K562 (cell line): ENCODE measurements around the gene CMBL. TPM values are rescaled to one million over a fixed set of nuclear protein-coding genes. Genes with fewer than 3 reads are reported as not detected.

Experiments used
- HOXB6 ChIP-seq: fragments of 250-450 bp; sonication (Bioruptor Pico); IDR thresholded peaks from 2 replicates; pipeline ENCODE4 v1.5.1; 2022; ENCODE audit warnings: mild to moderate bottlenecking, borderline replicate concordance
- JUN ChIP-seq, 2 experiments: sonication (generic) in 1 of 2; formaldehyde crosslinking in 1 of 2; IDR thresholded peaks; 2 replicates each; pipeline versions ENCODE4 v1.6.1 to v1.8.0; 2012 to 2022; ENCODE audit warnings: borderline replicate concordance in 2 of 2, mild to moderate bottlenecking in 2 of 2, improper control_type of control experiment in 1 of 2, low read depth in 1 of 2, low read length in 1 of 2, missing genetic modification reagents in 1 of 2
- MAFG ChIP-seq: fragments of 450-650 bp; conservative IDR thresholded peaks from 2 replicates; pipeline ENCODE4 v1.6.1; 2016; ENCODE audit warnings: missing genetic modification characterization, missing compliant biosample characterization
- MBD2 ChIP-seq: sonication (generic); IDR thresholded peaks from 2 replicates; pipeline ENCODE4 v1.6.1; 2016; ENCODE audit warnings: low read depth, borderline replicate concordance
- MECOM ChIP-seq: fragments of 250-450 bp; sonication (Bioruptor Pico); IDR thresholded peaks from 2 replicates; pipeline ENCODE4 v1.8.0; 2022; ENCODE audit warnings: inconsistent platforms
- NFIX ChIP-seq: fragments of 250-450 bp; sonication (Bioruptor Pico); IDR thresholded peaks from 2 replicates; pipeline ENCODE4 v1.4.0; 2020; ENCODE audit warnings: low read depth, mild to moderate bottlenecking, moderate library complexity
- NR4A1 ChIP-seq, 2 experiments: fragments of 250-450 bp in 1 of 2; fragments of 450-650 bp in 1 of 2; sonication (Bioruptor Pico) in 1 of 2; IDR thresholded peaks; 2 replicates each; pipeline versions ENCODE4 v1.4.0 to v1.6.1; 2016 to 2020; ENCODE audit warnings: mild to moderate bottlenecking in 2 of 2, missing compliant biosample characterization in 1 of 2, missing genetic modification characterization in 1 of 2, moderate library complexity in 1 of 2
- PCBP2 ChIP-seq: fragments of 200-400 bp; formaldehyde crosslinking; IDR thresholded peaks from 2 replicates; pipeline ENCODE4 v1.6.1; 2018; ENCODE audit warnings: low read length, low read depth, mild to moderate bottlenecking, moderate library complexity; ENCODE audit not compliant: poor library complexity, severe bottlenecking
- RAD21 ChIP-seq, 2 experiments: fragments of 250-450 bp in 1 of 2; fragments of 450-650 bp in 1 of 2; sonication (Bioruptor Pico) in 1 of 2; formaldehyde crosslinking in 1 of 2; IDR thresholded peaks in 1 of 2; conservative IDR thresholded peaks in 1 of 2; 2 replicates each; pipeline versions ENCODE4 v1.4.0 to v1.8.0; 2020 to 2022; ENCODE audit warnings: mild to moderate bottlenecking in 2 of 2, moderate library complexity in 1 of 2
- RBM34 ChIP-seq: fragments of 200-400 bp; formaldehyde crosslinking; IDR thresholded peaks from 2 replicates; pipeline ENCODE4 v1.6.1; 2018; ENCODE audit warnings: low read length, borderline replicate concordance; ENCODE audit not compliant: insufficient read depth
- SRSF3 ChIP-seq: fragments of 200-400 bp; formaldehyde crosslinking; IDR thresholded peaks from 2 replicates; pipeline ENCODE4 v1.6.1; 2016; ENCODE audit warnings: mild to moderate bottlenecking, low read length, moderate library complexity; ENCODE audit not compliant: insufficient read depth
- STAG1 ChIP-seq: sonication (generic); formaldehyde crosslinking; IDR thresholded peaks from 2 replicates; pipeline ENCODE4 v1.5.0; 2020; ENCODE audit warnings: missing genetic modification reagents, borderline replicate concordance
- ZFP30 ChIP-seq: fragments of 250-450 bp; sonication (Bioruptor Pico); IDR thresholded peaks from 2 replicates; pipeline ENCODE4 v1.8.0; 2022; ENCODE audit warnings: moderate library complexity, mild to moderate bottlenecking, inconsistent platforms, borderline replicate concordance
- ZNF184 ChIP-seq: sonication (generic); formaldehyde crosslinking; IDR thresholded peaks from 2 replicates; pipeline ENCODE4 v1.5.0; 2020; ENCODE audit warnings: missing genetic modification reagents
- ZNF253 ChIP-seq: fragments of 250-450 bp; sonication (Bioruptor Pico); conservative IDR thresholded peaks from 2 replicates; pipeline ENCODE4 v1.6.1; 2021; ENCODE audit warnings: mild to moderate bottlenecking
- ZNF354B ChIP-seq: fragments of 250-450 bp; sonication (Bioruptor Pico); IDR thresholded peaks from 2 replicates; pipeline ENCODE4 v1.4.0; 2020
- ZNF695 ChIP-seq: fragments of 450-650 bp; formaldehyde crosslinking; IDR thresholded peaks from 2 replicates; pipeline ENCODE4 v1.4.0; 2020; ENCODE audit warnings: mild to moderate bottlenecking, moderate library complexity
- ZNF717 ChIP-seq: fragments of 250-450 bp; sonication (Bioruptor Pico); IDR thresholded peaks from 2 replicates; pipeline ENCODE4 v1.5.0; 2021
- ZNF764 ChIP-seq: fragments of 250-450 bp; sonication (Bioruptor Pico); IDR thresholded peaks from 2 replicates; pipeline ENCODE4 v1.4.0; 2020; ENCODE audit warnings: low read depth, mild to moderate bottlenecking, moderate library complexity
- polyA plus RNA-seq, 8 experiments: library from polyadenylated mRNA; depleted of rRNA in 4 of 8; stranded (reverse) in 5 of 8; unstranded in 3 of 8; fragments of >200 nt; fragmentation: Nextera tagmentation in 2 of 8; fragmentation: Illumina TruSeq in 1 of 8; extraction: Ambion mirVana in 2 of 8; extraction: Trizol in 1 of 8; gene quantifications; 2 replicates each; pipeline versions ENCODE4 v1.2.1 to v1.2.3, GENCODE V29; 2011 to 2014; ENCODE audit warnings: inconsistent platforms in 1 of 8, missing spikeins in 1 of 8
- total RNA-seq, 7 experiments: library from RNA; depleted of rRNA in 6 of 7; stranded (reverse); fragments of >200 nt in 6 of 7; fragmentation: Illumina TruSeq in 2 of 7; extraction: Trizol in 2 of 7; gene quantifications; 2 replicates each; pipeline versions ENCODE4 v1.2.1 to v1.2.3, GENCODE V29; 2011 to 2021; ENCODE audit warnings: low replicate concordance in 1 of 7
- TF ChIP-seq, protein P1 (sequence below): fragments of 200-400 bp; formaldehyde crosslinking; IDR thresholded peaks from 2 replicates; pipeline ENCODE4 v1.6.1; 2017; ENCODE audit warnings: mild to moderate bottlenecking, low read depth, low read length, moderate library complexity
- TF ChIP-seq, protein P2 (sequence below): fragments of 150-350 bp; IDR thresholded peaks from 2 replicates; pipeline ENCODE4 v1.6.1; 2014; ENCODE audit warnings: low read depth, mild to moderate bottlenecking, low read length, borderline replicate concordance

Gene CMBL
- total and polyA plus RNA-seq, 9 of the 15 experiments (the other 6 are each of a cell fraction or from before 2014, with no cell fraction given) = 22.6 to 192 (median 71.1) TPM

DNA sequence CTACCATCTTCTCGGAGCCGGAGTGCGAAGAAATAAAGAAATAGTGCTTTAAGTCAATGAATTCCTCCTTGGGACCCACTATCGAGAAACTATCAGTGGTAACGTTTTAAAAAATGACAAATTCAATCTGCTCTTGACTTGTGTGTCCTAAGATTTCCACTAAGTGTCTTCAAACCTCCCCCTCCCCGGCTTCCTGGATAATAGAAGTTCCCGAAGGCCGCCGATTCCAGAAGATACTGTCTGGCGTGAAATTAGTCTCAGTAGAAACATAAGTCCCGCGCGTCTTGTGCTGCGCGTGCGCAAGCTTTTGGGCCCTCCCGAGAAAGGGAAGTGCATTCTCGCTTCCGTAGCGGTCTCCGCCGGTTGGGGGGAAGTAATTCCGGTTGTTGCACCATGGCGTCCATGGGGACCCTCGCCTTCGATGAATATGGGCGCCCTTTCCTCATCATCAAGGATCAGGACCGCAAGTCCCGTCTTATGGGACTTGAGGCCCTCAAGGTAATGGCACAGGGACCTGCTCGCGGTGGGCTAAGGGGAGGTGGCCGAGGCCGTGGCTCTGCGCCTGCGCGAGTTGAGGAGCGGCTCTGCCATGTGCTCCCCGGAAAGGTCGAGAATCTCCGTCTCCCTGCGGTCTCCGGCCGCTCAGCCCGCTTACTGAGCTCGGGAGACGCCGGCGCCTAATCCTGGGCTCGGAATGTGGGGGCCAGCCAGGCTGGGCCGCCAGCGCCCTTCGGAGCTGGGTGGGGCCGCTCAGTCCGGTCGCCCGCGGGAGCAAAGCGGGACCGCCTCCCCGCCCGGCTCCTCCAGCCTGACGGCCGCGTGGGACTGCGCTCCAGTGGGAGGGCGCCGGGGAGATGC, 57.5 kb downstream of the CMBL start, which contains the start of gene CCT5 (continued):
- TF ChIP-seq, protein P1, sequence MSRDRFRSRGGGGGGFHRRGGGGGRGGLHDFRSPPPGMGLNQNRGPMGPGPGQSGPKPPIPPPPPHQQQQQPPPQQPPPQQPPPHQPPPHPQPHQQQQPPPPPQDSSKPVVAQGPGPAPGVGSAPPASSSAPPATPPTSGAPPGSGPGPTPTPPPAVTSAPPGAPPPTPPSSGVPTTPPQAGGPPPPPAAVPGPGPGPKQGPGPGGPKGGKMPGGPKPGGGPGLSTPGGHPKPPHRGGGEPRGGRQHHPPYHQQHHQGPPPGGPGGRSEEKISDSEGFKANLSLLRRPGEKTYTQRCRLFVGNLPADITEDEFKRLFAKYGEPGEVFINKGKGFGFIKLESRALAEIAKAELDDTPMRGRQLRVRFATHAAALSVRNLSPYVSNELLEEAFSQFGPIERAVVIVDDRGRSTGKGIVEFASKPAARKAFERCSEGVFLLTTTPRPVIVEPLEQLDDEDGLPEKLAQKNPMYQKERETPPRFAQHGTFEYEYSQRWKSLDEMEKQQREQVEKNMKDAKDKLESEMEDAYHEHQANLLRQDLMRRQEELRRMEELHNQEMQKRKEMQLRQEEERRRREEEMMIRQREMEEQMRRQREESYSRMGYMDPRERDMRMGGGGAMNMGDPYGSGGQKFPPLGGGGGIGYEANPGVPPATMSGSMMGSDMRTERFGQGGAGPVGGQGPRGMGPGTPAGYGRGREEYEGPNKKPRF = no peak
- TF ChIP-seq, protein P2, sequence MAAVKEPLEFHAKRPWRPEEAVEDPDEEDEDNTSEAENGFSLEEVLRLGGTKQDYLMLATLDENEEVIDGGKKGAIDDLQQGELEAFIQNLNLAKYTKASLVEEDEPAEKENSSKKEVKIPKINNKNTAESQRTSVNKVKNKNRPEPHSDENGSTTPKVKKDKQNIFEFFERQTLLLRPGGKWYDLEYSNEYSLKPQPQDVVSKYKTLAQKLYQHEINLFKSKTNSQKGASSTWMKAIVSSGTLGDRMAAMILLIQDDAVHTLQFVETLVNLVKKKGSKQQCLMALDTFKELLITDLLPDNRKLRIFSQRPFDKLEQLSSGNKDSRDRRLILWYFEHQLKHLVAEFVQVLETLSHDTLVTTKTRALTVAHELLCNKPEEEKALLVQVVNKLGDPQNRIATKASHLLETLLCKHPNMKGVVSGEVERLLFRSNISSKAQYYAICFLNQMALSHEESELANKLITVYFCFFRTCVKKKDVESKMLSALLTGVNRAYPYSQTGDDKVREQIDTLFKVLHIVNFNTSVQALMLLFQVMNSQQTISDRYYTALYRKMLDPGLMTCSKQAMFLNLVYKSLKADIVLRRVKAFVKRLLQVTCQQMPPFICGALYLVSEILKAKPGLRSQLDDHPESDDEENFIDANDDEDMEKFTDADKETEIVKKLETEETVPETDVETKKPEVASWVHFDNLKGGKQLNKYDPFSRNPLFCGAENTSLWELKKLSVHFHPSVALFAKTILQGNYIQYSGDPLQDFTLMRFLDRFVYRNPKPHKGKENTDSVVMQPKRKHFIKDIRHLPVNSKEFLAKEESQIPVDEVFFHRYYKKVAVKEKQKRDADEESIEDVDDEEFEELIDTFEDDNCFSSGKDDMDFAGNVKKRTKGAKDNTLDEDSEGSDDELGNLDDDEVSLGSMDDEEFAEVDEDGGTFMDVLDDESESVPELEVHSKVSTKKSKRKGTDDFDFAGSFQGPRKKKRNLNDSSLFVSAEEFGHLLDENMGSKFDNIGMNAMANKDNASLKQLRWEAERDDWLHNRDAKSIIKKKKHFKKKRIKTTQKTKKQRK = no peak
- TF ChIP-seq PCBP2 (no peak), STAG1 (CRISPR knock-in tag) (no peak), NFIX (CRISPR knock-in tag) (no peak), RAD21 (CRISPR knock-in tag; conservative IDR thresholded peaks at IDR 0.05 in 1 of 2, IDR thresholded peaks at IDR 0.05 in 1 of 2) (0 out of 4 replicates have a peak, but pooled peaks of 1 of the 2 experiments have one; percentile 9), SRSF3 (peak; percentile 97), MBD2 (peak; percentile 95), ZNF354B (no peak), ZNF253 (CRISPR knock-in tag) (no peak), ZNF695 (CRISPR knock-in tag) (no peak), MAFG (tag) (no peak), ZNF764 (CRISPR knock-in tag) (no peak), HOXB6 (CRISPR knock-in tag) (peak; percentile 64; the same call in 1 of the 2 replicates), ZNF184 (CRISPR knock-in tag) (no peak), ZFP30 (CRISPR knock-in tag) (no peak), JUN (IDR thresholded peaks at IDR 0.05; ENCODE audit: borderline replicate concordance, low read depth, low read length) (no peak; the same call in 1 of the 2 replicates), JUN (CRISPR knock-in tag; IDR thresholded peaks at IDR 0.05; ENCODE audit: borderline replicate concordance) (0 out of 2 replicates have a peak, but pooled peaks have one; percentile 83), NR4A1 (CRISPR knock-in tag; IDR thresholded peaks at IDR 0.05) (no peak; the same call in 1 of the 2 replicates), NR4A1 (tag; IDR thresholded peaks at IDR 0.05) (peak; percentile 55; the same call in 1 of the 2 replicates), MECOM (CRISPR knock-in tag) (no peak), ZNF717 (no peak), RBM34 (no peak)
